HG02943 (cell line): ENCODE measurements around the gene PLPPR3.

Source experiments
- ATAC-seq: cut with Tn5 transposase; IDR thresholded peaks from one replicate; pipeline ENCODE4 v1.9.1; 2021; ENCODE audit warnings: mild to moderate bottlenecking, low read depth, moderate library complexity; ENCODE audit not compliant: unreplicated experiment

The PLPPR3 gene

DNA sequence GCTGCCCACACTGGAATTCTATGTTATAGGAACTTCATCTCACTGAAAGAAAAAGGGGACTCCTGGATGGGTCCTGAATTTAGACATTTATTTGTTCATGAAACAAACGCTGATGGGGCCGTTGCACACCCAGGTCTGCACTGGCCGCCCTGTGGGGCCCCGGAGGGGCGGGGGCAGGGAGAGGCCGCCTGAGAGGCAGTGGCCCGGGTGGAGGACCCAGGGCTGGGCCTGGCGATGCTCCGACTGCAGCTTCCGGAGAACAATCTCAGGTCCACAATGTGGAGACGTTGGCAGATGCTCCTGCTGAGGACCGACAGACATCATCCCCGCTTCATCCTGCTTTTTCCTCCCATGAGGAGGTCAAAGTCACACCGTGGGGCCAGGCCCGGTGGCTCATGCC, 40.8 kb downstream of the PLPPR3 start:
- no peak for ATAC-seq

DNA sequence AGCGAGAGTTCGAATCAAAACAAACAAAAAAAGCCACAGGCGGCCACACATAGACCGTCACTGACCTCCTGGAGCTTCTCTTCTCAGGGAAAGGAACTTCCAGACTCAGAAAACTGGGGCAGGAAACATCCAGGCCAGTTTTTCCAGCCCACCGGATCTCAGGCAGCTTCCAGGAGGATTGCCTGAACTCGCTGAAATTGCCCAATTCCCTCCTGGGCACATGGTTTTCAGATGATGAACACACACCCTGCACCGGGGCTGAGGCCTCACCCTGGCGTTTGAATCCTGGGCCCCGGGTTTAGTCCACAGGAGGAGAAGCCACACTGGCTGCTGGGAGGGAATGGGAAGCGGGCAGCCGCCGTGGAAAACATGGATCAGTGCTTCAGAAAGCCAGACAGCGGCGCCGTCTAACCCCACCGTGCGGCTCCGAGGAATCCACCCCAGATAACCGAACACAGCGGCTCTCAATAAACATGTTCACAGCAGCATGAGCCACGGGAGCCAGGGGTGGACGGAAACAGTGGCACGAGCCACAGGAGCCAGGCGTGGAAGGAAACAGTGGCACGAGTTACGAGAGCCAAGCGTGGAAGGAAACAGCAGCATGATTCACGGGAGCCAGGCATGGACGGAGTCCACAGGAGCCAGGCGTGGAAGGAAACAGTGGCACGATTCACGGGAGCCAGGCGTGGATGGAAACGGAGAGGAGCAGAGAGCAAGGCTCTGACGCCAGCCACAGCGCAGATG, 42.7 kb downstream of the PLPPR3 start:
- no peak for ATAC-seq

DNA sequence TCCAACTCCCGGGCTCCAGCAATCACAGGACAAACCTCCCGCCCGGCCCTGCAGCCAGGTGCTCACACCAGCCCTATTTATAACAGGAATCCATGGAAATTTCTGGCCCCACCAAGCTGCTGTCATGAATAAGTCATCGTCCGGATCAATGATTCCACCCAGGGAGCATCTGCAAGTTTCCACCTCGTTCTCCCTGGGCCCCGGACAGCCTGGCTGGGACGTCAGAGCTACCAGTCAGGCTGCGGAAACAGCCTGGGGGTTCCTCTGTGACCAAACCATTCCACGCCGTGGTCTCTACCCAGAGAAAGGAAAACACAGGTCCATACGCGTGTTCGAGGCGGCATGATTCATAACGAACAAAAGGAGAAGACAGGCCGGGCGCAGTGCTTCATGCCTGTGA, 45.2 kb downstream of the PLPPR3 start:
- ATAC-seq = no peak

DNA sequence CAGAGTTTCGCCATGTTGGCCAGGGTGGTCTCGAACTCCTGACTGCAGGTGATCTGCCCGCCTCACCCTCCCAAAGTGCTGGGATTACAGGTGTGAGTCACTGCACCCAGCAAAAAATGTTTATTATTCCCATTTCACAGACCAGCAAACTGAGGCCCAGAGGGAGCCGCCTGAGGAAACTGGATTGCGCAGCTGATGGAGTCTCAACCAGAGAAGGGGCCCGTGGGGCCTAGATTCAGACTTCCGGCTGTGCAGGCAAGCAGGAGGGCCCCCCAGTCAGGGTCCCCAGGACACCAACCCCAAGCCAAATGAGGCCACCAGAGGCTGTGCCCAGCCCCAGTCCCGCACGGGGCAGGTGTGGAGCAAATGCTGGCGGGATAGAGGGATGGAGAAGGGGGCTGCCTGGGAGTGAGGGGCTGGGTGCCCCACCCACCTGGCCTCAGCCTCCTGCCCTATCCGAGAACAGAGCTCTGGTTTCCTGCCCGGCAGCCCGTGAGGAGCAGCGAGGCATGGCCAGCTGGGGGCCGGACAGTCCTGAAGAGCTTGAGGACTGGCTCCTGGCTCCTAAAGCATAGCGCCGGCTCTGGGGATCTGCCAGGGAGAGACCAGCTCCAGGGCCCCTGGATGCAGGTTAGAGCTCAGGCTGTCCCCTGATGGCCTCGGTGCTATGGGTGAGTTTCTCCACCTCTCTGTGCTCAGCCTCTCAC, 48.9 kb downstream of the PLPPR3 start:
- no peak for ATAC-seq

DNA sequence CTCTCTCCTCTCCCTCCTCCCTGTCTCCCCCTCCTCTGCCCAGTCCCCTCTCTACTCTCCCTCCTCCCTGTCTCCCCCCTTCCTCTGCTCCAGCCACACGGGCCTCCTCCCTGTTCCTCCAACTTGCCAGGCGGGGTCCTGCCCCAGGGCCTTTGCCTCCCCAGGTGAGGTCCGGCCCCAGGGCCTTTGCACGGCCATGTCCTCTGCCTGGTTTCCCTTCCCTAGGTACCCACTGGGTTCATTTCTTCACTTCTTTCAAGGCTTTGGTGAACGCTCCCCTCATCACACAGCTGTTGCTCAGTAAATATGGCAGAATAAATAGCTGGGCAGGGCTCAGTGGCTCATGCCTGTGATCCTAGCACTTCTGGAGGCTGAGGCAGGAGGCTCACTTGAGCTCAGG, 49.7 kb downstream of the PLPPR3 start:
- no peak for ATAC-seq

DNA sequence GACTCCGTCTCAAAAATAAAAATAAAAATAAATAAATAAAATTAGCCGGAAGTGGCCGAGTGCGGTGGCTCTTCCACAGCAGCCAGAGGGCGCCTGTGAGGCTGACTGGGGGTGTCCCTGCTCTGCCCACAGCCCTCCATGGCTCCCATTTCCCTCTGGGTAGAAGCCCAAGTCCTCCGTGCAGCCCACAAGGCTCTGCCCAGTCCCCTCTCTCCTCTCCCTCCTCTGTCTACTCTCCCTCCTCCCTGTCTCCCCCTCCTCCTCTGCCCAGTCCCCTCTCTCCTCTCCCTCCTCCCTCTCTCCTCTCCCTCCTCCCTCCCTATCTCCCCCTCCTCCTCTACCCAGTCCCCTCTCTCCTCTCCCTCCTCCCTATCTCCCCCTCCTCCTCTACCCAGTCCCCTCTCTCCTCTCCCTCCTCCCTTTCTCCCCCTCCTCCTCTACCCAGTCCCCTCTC, 50.4 kb downstream of the PLPPR3 start:
- ATAC-seq = no peak

DNA sequence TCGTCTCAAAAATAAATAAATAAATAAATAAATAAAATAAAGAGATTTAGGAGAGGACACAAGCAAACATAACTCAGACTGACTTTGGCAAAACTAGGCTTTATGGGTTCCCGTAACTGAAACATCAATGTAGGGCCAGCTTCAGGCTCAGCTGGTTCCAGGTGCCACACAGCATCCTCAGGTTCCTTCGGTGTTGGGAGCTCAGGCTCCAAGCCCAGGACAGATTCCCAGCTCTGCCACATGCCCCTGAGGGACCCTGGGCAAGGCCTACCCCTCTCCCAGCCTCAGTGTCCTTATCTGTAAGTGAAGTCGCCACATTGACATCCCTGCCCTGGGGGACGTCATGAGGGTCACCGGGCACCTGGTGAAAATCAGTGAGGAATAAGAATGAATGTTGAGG, 52.1 kb downstream of the PLPPR3 start:
- no peak for ATAC-seq

DNA sequence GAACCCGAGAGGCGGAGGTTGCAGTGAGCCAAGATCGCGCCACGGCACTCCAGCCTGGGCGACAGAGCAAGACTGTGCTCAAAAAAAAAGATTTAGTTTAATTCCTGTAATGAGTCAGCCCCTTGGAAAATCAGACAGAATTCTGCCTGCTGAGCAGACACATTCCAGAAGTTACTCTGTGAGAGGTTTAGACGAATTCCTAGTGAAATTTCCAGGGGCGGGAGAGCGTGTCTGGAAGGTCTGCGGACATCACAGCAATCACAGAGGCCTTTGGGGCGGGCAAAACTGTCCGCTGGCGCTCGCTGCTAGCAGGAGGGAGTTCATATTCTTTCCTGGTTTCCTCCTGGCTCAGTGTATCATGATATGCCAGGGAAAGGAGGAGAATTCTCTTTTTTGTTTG, 53.3 kb downstream of the PLPPR3 start:
- ATAC-seq = no peak

DNA sequence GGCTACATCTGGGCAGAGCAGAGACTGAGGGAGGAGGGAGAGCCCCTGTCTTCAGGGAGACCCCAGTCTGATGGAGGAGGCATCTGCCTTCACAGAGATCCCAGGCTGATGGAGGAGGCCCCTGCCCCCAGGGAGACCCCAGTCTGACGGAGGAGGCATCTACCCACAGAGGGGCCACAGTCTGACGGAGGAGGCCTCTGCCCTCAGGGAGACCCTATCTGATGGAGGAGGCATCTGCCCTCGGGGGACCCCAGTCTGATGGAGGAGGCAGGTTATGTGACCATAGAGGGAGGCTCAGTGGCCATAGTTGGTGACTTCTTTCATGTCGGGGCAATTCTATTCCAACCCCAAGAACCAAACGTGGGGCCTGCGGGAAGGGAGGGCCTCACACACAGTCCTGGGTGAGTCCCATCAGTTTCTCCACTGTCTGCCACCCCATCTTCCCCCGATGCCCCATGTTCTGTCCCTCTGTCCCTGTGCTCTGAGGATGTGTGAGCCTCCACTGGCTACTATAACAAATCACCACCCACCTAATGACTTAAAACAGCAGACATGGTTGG, 56.5 kb downstream of the PLPPR3 start:
- ATAC-seq = no peak

DNA sequence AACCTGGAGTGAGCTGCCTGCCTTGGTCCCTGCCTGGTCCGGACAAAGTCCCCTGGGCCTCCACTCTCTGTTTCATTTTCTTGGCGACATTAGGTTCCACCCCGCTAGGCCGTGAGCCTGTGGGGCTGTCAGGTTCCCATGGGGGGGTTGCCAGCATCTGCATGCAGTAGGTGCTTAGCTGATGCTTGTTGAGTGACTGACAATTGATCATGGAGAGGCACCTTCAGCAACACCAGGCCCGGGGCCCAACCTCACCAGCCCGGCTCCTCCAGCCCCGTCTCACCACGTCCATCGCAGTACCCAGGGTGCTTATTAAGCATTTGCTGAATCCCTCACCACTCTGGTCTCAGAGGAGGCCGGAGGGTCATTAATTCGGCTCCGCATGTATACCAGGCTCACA, 57.5 kb downstream of the PLPPR3 start:
- no peak for ATAC-seq

DNA sequence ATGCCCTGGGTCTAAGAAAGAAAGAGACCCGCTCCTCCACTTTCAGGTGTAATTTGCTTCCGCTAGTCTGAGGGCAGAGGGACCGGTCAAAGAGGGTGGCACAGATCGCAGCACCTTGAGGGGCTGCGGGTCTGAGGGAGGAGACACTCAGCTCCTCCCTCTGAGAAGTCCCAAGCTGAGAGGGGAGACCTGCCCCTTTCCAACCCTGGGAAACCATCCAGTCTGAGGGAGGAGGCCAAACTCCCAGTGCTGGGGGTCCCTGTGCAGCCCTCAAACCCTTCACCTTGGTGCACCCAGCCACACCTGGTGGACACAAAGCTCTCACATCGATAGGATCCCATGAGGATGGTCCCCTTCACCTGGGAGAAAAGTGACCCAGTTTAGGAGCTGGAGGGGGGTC, 57.9 kb downstream of the PLPPR3 start:
- ATAC-seq = no peak

DNA sequence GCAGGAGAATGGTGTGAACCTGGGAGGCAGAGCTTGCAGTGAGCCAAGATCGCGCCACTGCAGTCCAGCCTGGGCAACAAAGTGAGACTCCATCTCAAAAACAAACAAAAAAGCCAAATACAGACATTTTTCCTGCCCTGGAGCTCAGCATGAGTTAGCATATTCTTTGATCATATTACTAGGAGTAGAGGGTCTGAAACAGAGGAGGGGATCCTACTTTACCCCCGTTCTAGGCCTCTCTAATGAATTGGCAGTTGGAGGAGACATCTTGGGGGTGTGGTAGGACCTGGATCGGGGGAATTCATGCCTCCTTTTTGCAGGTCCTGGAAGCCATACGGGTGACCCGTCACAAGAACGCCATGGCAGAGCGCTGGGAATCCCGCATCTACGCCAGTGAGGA, 58.6 kb downstream of the PLPPR3 start:
- ATAC-seq = no peak
